ENCODE data around the gene AMBRA1. TPM values are rescaled to one million over a fixed set of nuclear protein-coding genes. Genes with fewer than 3 reads are reported as not detected.
"Not testable (repeated sequence)": the region's sequence is repeated elsewhere in the genome, so short reads cannot be mapped to it uniquely, and the experiment has no call there.

AMBRA1 gene
- total RNA-seq, 1 donor: 23.7 TPM

GRCh38 chr11:46383404-46383758 is 210.4 kb downstream of the AMBRA1 start:
- no peak for DNase-seq (ENCODE audit: low read depth)
- TF ChIP-seq CTCF (IDR thresholded peaks at IDR 0.05; ENCODE audit: insufficient read depth, low read depth, low read length): no peak
- no peak overlapping the region for H3K4me3 ChIP-seq (ENCODE audit: low read depth, low read length)

- peak; percentile 61 for TF ChIP-seq CTCF (IDR thresholded peaks at IDR 0.05; ENCODE audit: insufficient read depth, low read depth, low read length)
- peak overlapping the region; percentile 63 for H3K4me3 ChIP-seq (ENCODE audit: low read depth, low read length)
- peak; percentile 49 for DNase-seq (ENCODE audit: low read depth)
Measured at GRCh38 chr11:46382646-46383403, 211.0 kb downstream of the AMBRA1 start.

- no peak for DNase-seq (ENCODE audit: low read depth)
- no peak for TF ChIP-seq CTCF (IDR thresholded peaks at IDR 0.05; ENCODE audit: insufficient read depth, low read depth, low read length)
- peak overlapping the region; percentile 63 for H3K4me3 ChIP-seq (ENCODE audit: low read depth, low read length)
Measured at GRCh38 chr11:46381819-46382645, 211.8 kb downstream of the AMBRA1 start.

- no peak for TF ChIP-seq CTCF (IDR thresholded peaks at IDR 0.05; ENCODE audit: insufficient read depth, low read depth, low read length)
- H3K4me3 ChIP-seq (ENCODE audit: low read depth, low read length): peak within 1 kb of the TSS; percentile 63
- DNase-seq (ENCODE audit: low read depth): no peak
Measured at GRCh38 chr11:46381048-46381818, 212.6 kb downstream of the AMBRA1 start, which contains the start of gene MDK. TSS of gene MDK (plus strand) at chr11:46381669. CDS start at chr11:46382058, 389 bp downstream.

GRCh38 chr11:46380340-46381047 is 213.3 kb downstream of the AMBRA1 start:
- DNase-seq (ENCODE audit: low read depth): peak; percentile 75

GRCh38 chr11:46379482-46380293 is 214.1 kb downstream of the AMBRA1 start:
- H3K4me3 ChIP-seq (ENCODE audit: low read depth, low read length): not testable (repeated sequence)
- peak; percentile 40 for DNase-seq (ENCODE audit: low read depth)

More at GRCh38 chr11:46380340-46381047, 213.3 kb downstream of the AMBRA1 start:
- no peak for TF ChIP-seq CTCF (IDR thresholded peaks at IDR 0.05; ENCODE audit: insufficient read depth, low read depth, low read length)
- peak overlapping the region; percentile 63 for H3K4me3 ChIP-seq (ENCODE audit: low read depth, low read length)

Data from fibroblast of villous mesenchyme (primary cell).